ENCODE results near the gene RAB33A. TPM values are rescaled to one million over a fixed set of nuclear protein-coding genes. Genes with fewer than 3 reads are reported as not detected.

Gene RAB33A
- total RNA-seq = 0.33 and 1.2 TPM in 2 replicates

GRCh38 chrX:130171446-130172126 lies at the start of gene RAB33A:
TSS of gene RAB33A (plus strand) at chrX:130171962. CDS start at chrX:130172063, 101 bp downstream.

DNA sequence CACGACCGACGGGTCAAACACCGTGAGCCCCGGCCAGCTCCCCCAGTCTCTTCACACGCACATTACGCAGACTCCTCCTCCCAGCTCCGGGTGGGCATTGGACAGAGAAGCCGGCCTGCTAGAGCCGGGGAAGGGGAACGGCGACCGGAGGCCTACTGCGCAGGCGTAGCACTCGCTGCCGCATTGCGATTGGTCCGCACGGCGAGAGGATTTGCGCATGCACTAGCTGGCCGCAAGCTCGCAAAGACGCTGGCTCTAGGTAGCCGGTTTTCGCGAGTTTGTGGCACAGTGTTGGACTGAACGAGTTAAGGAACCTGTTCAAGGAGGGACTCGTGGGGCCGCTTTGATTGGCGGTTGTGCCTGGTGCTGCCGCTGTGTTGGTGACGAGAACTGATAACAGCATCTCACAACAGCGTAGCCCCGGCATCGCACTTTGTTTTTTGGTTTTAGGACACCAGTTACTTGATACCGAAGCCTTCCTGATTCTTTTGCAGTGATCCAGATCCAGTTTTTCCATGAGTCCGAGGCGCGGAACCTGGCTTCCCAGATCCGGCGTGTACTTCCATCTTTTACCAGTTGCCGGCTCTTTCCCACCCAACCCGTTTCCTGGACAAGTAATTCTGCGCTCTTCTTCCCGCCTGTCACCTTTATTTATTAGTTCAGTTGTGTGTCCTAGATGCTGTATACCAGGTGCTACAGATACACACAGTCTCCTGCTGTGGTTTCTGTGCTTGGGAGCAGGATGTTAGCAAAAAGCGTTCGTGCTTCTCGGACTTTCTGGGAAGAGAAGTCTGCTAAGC lies 5.9 kb upstream of the RAB33A start, which contains the start of gene AIFM1:
Gene AIFM1 (minus strand): TSS at position 139 of the 800 bp plus-strand sequence. CDS start 185 bp downstream, outside the sequence.

Other genes starting within 250 kb of the RAB33A start
- gene BCORL1, start 189.3 kb upstream of the RAB33A start, total RNA-seq = 0.65 and 4.7 TPM in 2 replicates
- gene ELF4, start 61.5 kb upstream of the RAB33A start, total RNA-seq = 39.8 and 42.4 TPM in 2 replicates
- gene AIFM1, start 6.1 kb upstream of the RAB33A start, total RNA-seq = 7.5 and 12.1 TPM in 2 replicates
- gene ZNF280C, start 96.9 kb downstream of the RAB33A start, total RNA-seq = 3.5 and 4.9 TPM in 2 replicates
- 8.9 and 10.6 TPM in 2 replicates for gene SLC25A14, start 168.0 kb downstream of the RAB33A start, total RNA-seq
- not detected in 2 replicates for gene GPR119, start 213.7 kb downstream of the RAB33A start, total RNA-seq
- gene RBMX2, start 230.0 kb downstream of the RAB33A start, total RNA-seq = 13.7 and 23.2 TPM in 2 replicates

All from placental epithelial cell (primary cell).